GM04504 (cell line): ENCODE measurements around the gene GSG1.

ENCODE experiments used
- DNase-seq: peaks from one replicate; pipeline ENCODE4 v3.0.0-alpha.2; 2012; ENCODE audit warnings: low read depth

Gene GSG1

GRCh38 chr12:13103391-13104033, at the start of gene GSG1:
TSS of gene GSG1 (minus strand) at chr12:13103667. CDS start at chr12:13103512, 155 bp downstream.
- DNase-seq, result no peak

DNA sequence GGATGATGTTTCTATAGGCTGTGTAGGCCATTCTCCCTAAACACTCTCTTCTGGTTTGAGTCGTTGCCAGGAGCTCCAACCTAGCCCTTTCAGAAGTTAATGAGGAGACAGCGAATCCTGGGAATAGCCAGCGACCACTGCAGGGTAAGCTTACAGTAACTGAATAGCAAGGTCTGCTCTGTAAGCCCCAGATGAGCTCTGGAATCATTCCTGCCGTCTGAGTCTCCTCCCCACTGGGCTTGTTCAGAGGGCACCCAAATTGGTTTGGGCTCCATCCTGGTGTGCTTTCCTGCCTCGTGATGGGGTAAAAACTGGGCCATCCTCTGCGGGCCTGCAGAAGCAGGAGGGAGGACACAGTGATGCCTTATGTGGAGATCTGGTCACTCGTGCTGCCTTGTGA, 49.7 kb upstream of the GSG1 start:
- DNase-seq, result no peak

GRCh38 chr12:13152756-13153155, 49.3 kb upstream of the GSG1 start:
- no peak for DNase-seq

DNA sequence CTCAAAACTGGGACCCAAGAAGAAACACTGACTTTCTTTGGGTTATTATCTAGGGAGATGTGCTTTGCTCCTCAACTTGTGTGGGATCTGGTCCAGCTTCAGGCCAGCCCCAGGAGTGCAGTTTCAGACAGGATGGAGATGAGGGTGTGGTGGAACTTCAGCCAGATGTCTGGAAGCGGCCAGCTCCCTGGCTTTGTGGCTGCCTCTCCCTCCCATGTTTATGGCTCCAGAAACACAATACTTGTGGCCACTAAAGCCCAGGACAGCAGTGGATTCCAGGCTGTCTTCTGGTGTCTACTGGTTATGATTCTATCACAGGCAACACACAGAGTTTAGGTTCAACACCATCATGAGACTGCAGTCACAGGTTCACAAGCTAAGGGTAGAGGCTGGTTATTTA, 48.8 kb upstream of the GSG1 start:
- DNase-seq, result no peak

DNA sequence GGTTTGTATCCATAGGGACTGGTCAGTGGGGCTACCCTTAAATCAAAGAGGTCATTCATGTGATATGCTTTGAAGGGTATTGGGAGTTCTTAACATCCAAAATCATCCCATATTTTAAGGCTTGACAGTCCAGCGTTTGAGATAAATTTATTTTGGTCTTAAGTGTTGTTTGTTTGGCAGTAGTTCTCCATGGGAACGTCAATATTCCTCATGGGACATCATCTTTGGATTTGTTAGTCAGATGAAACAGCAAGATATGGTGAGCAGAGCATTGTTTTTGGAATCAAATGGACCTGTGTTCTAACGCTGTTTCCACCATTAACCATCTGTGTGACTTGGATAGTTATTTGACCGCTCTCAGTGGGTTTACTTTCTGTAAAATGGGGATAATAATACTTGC, 45.9 kb upstream of the GSG1 start:
- DNase-seq, result no peak

GRCh38 chr12:13148485-13148847, 45.0 kb upstream of the GSG1 start:
- no peak for DNase-seq

DNA sequence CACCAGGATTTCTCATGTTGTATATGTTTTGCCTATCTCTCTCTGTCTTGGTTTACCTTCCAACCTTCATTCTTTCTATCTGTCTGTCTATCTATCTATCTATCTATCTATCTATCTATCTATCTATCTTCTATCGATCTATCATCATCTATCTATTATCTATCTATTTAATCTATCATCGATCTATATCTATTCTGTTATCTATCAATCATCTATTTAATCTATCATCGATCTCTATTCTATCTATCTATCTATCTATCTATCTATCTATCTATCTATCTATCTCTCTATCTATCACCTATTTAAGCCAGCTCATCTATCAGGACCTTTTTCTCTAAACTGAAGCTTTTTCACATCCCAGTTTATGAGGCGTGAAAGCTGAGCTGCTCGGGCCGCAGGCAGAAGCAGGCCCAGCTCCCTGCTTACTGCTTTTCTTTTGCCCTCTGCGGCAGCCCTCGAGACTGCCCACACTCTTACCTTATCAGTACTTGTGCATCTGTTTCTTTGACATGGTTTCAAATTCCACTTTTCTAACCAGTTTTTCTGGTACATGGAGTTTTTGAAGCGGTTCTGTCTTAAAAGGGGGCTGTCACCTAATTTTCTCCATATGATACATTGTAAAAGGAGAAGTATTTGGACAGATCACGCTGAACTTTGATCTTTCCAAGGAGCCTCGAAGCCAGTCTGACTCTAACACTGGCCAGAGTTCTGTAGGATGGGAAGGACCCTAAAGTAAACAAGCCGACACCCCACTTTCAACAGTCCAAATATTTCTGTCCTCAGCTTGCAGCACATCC, 44.4 kb upstream of the GSG1 start:
- no peak for DNase-seq

GRCh38 chr12:13146336-13146938, 43.0 kb upstream of the GSG1 start:
- no peak for DNase-seq

DNA sequence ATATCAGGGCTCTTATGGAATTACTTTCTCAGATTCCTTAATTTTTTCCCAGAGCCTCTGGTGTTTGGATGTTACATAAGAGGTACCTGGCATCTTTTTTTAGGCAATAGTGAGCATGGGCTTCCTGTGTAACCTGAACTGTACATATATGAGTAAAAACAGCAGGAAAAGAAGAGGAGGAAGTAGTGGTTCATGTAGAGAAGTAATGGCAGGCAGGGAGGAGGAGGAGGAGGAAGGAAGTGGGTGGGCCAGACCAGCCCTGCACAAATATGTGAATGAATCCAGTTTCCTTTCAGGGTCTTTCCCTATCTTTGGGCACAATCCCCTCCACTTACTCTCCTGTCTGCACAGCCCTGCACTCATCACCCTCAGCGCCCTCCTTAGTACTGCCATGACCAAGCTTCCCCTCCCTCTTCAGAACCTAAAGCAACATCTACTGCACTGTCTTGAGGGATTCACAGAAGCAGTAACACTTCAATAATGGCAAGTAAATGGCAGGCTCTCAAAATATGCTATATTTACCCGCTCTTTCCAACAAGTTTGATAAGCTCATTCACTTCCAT, 40.9 kb upstream of the GSG1 start:
- no peak for DNase-seq

- DNase-seq, result no peak
These were observed 39.3 kb upstream of the GSG1 start for GRCh38 chr12:13142747-13143146.

- DNase-seq, result no peak
These were observed 38.2 kb upstream of the GSG1 start for GRCh38 chr12:13141686-13142085.

- DNase-seq, result peak; percentile 61
These were observed 32.1 kb upstream of the GSG1 start for GRCh38 chr12:13135371-13136178.

- no peak for DNase-seq
These were observed 30.4 kb upstream of the GSG1 start for GRCh38 chr12:13133886-13134285.

DNA sequence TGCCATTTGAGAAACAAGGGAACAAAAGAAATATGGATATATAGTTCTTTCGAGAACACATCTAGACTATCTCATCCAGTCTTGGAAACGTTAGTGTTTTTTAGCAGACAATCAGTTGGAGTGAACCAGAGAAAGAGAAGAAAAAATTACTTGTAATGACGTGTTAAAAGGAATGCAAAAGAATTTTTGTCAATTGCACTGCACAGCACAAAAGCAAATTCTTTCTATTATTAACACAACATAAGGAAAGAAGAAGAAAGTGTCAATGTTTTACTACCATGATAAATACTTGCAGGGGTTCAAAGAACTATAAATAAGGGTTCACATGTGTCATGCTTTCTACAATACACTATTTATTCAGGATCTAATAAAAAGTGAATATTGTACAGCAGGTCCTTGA, 27.5 kb upstream of the GSG1 start:
- no peak for DNase-seq

DNA sequence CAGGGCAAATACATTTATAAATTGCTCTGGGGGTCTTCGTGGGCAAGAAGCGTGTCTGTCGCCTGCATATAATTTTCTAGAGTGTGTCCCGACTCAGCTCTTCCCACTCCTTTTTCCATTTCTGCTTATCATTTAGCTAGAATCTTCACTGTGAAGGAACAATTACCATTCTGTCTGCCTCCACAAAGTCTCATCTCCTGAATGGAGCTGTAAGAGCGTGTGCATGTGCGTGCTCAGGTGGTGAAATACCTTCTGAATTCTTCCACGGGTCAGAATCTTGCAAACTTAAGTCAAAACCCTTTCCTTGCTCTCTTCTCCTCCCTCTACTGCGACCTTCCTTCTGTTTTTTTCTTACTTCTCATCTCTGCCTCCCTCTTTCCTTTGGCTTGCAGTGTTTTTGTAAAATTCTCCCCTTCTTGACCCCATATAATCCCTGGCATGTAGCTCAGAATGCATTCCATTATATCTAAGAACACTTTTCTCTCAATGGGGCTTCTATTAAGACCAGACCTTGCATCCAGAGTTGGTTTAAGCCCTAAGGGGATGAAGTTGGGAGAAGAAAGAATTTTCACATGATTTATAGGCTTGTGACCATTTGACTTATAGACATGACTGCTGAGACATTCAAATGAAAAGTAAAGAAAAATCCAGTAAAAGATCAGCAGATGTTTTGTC, 25.0 kb upstream of the GSG1 start:
- DNase-seq, result peak; percentile 53

DNA sequence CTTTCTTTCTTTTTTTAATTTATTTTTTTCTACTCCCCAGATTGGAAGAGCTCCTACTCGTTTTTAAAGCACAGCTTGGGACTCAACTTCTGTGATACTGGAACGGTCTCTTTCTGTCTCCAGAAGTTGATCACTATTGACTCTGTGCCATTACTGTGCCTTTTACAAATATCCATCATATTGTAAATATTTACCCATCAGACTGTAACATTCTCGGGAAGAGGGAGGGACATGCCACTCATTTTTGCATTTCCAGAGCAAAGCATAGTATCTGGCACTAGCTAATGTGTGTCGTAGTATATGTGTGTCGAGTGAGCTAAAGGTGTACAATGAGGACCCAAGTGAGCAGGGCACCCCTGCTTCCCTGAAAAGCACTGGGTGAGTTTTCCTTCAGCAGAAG, 24.0 kb upstream of the GSG1 start:
- DNase-seq, result no peak

DNA sequence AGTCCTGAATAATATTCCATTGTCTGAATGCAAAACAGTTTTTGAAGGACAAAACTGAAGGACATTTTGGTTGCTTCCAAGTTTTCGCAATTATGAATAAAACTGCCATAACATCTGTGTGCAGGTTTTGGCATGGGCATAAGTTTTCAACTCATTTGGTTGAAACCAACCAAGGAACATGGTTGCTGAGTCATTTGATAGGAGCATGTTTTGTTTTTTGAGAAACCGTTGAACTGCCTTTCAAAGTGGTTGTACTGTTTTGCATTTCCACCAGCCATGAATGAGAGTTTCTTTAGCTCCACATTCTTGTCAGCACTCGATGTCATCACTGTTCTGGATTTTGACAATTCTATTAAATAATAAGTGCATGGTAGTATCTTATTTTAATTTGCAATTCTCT, 23.0 kb upstream of the GSG1 start:
- DNase-seq, result no peak

DNA sequence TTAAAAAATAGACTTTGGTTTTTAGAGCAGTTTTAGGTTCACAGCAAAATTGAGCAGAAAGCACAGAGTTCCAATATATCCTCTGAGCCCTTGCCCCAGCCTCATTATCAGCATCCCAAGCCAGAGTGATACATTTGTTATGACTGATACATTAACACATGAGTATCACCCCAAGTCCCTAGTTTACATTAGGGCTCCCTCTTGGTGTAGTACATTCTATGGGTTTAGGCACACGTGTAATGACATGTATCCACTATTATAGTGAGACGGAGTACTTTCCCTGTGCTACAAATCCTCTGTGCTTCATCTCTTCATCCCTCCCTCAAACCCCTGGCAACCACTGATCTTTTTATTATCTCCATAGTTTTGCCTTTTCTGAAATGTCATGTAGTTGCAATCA, 22.5 kb upstream of the GSG1 start:
- DNase-seq, result no peak

DNA sequence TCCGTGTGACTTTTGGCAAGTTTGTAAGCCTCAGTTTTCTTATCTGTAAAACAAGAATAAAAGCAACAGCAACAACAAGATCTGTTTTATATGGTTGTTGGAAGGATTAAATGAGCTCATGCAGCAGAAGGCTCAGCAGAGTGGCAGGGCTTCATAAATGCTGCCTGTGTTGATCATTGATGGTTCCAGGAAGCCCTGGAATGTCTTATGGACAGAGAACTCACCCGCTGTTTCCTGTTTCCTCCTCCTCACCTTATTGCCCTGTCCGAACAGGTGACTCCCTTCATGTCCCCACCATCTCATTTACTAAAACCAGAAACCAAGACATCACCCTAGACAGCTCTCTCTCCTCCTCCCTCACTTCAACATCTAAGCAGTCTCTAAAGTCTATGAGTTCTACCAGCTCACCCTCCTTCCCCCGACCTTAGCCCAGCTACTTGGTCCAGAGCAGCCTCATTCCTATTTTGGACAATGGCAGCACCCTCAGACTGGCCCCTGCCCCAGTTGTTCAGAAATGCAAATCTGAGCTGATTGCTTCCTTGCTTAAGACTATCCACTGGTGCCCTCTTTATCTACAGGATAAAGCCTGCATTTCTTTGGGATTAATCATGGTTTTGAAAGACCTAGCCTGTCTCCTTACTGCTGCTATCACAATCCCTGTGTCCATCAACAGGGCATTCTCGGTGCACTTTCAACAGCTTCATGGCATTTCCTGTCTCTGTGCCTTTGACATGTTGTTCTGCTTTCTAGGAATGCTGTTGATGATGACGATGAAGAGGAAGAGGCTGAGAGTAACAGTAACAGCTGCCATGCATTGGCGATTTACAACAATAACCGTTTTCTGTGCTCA, 21.4 kb upstream of the GSG1 start:
- no peak for DNase-seq

GRCh38 chr12:13121568-13121967, 18.1 kb upstream of the GSG1 start:
- no peak for DNase-seq

GRCh38 chr12:13120413-13120812, 16.9 kb upstream of the GSG1 start:
- no peak for DNase-seq
